Measurements from ENCODE around the gene WDR90. TPM values are rescaled to one million over a fixed set of nuclear protein-coding genes. Genes with fewer than 3 reads are reported as not detected.

The WDR90 gene
- total RNA-seq, 1 donor from 2014 or later = 33.7 TPM

GRCh38 chr16:660459-661183, 11.5 kb downstream of the WDR90 start:
- ATAC-seq (ENCODE audit: low read depth) (peak; percentile 91), DNase-seq (peak; percentile 61)
- Mint-ChIP-seq H3K4me1 (peaks cover 7% of the 10 kb centered on the region), H3K36me3 (ENCODE audit: low read depth) (no peaks in the 10 kb centered on the region), H3K9me3 (no peaks in the 10 kb centered on the region), H3K27me3 (no peaks in the 10 kb centered on the region), H3K4me3 (peak overlapping the region; percentile 55), H3K27ac (no peak overlapping the region)
- TF ChIP-seq CTCF (IDR thresholded peaks at IDR 0.05) = no peak
- intact Hi-C loops (cut with micrococcal nuclease) = loop anchor here (1.0 to 2.0 kb wide), 6 partner anchors 11 to 268 kb away; partner anchors contain the start of genes METTL26 and WDR90
- ChIA-PET CTCF (no interaction called here), POLR2A (interaction anchor here (1.4 to 1.9 kb wide), 2 partner anchors 20 to 24 kb away, joined by 4 to 11 read pairs; partner anchors contain the start of genes METTL26 and STUB1)

- intact Hi-C loops (cut with micrococcal nuclease) = loop anchor here (2.0 kb wide), 4 partner anchors 17 to 269 kb away; partner anchors contain the start of gene METTL26
- ChIA-PET CTCF (no interaction called here), POLR2A (interaction anchor here (1.4 to 1.9 kb wide), 2 partner anchors 19 to 25 kb away, joined by 4 to 11 read pairs; partner anchors contain the start of genes METTL26 and STUB1)
- Mint-ChIP-seq H3K4me1 (peaks cover 7% of the 10 kb centered on the region), H3K9me3 (no peaks in the 10 kb centered on the region), H3K36me3 (ENCODE audit: low read depth) (no peaks in the 10 kb centered on the region), H3K4me3 (peak overlapping the region; percentile 19), H3K27ac (no peak overlapping the region), H3K27me3 (no peaks in the 10 kb centered on the region)
- ATAC-seq (ENCODE audit: low read depth) (no peak), DNase-seq (no peak)
- no peak for TF ChIP-seq CTCF (IDR thresholded peaks at IDR 0.05)
These were observed 12.1 kb downstream of the WDR90 start for GRCh38 chr16:661184-661821.

GRCh38 chr16:662095-662494, 12.9 kb downstream of the WDR90 start:
- CTCF ChIA-PET = no interaction called here
- Mint-ChIP-seq H3K4me1 (peaks cover 7% of the 10 kb centered on the region), H3K4me3 (no peak overlapping the region), H3K9me3 (no peaks in the 10 kb centered on the region), H3K27ac (no peak overlapping the region), H3K27me3 (no peaks in the 10 kb centered on the region), H3K36me3 (ENCODE audit: low read depth) (no peaks in the 10 kb centered on the region)
- ATAC-seq (ENCODE audit: low read depth) (no peak), DNase-seq (no peak)
- intact Hi-C loops (cut with micrococcal nuclease) = no loop called here
- TF ChIP-seq CTCF (IDR thresholded peaks at IDR 0.05) = no peak
- POLR2A ChIA-PET = no interaction called here

GRCh38 chr16:662597-662996, 13.4 kb downstream of the WDR90 start:
- ATAC-seq (ENCODE audit: low read depth) = no peak
- Mint-ChIP-seq H3K36me3 (ENCODE audit: low read depth) (no peaks in the 10 kb centered on the region), H3K4me3 (no peak overlapping the region), H3K9me3 (no peaks in the 10 kb centered on the region), H3K27me3 (no peaks in the 10 kb centered on the region), H3K27ac (no peak overlapping the region), H3K4me1 (peaks cover 11% of the 10 kb centered on the region)
- no peak for TF ChIP-seq CTCF (IDR thresholded peaks at IDR 0.05)
- ChIA-PET CTCF (no interaction called here), POLR2A (no interaction called here)
- no peak for DNase-seq
- intact Hi-C loops (cut with micrococcal nuclease) = no loop called here

- no peaks in the 10 kb centered on the region for H3K27me3 Mint-ChIP-seq
- ATAC-seq (ENCODE audit: low read depth) (no peak), DNase-seq (no peak)
- CTCF ChIA-PET = interaction anchor here (1.2 kb wide), 1 partner anchor 88 kb away, joined by 4 read pairs; no protein-coding TSS in a partner anchor
- no peak for TF ChIP-seq CTCF (IDR thresholded peaks at IDR 0.05)
- intact Hi-C loops (cut with micrococcal nuclease) = loop anchor here (5.0 kb wide), 1 partner anchor 139 kb away; the partner anchor contains the start of gene CAPN15
- H3K4me3 Mint-ChIP-seq = no peak overlapping the region
- POLR2A ChIA-PET = interaction anchor here (1.1 to 5.1 kb wide), 3 partner anchors 14 to 30 kb away, joined by 3 to 41 read pairs (median 14); partner anchors contain the start of genes METTL26, STUB1 and WDR24
- no peak overlapping the region for H3K27ac Mint-ChIP-seq
- peaks cover 16% of the 10 kb centered on the region for H3K36me3 Mint-ChIP-seq (ENCODE audit: low read depth)
- H3K9me3 Mint-ChIP-seq = no peaks in the 10 kb centered on the region
- peaks cover 12% of the 10 kb centered on the region for H3K4me1 Mint-ChIP-seq
These were observed 17.4 kb downstream of the WDR90 start for GRCh38 chr16:666572-666971.
